Colonic mucosa (tissue), 4 donors: ENCODE data around the gene SERINC3. TPM values are rescaled to one million over a fixed set of nuclear protein-coding genes. Genes with fewer than 3 reads are reported as not detected.
"Not testable (repeated sequence)": the region's sequence is repeated elsewhere in the genome, so short reads cannot be mapped to it uniquely, and the experiment has no call there.

Experiments used
- DNase-seq: peaks from one replicate; pipeline ENCODE4 v3.0.0-alpha.2; 2020
- H3K27ac ChIP-seq: fragments of 200-600 bp; one replicate; pipeline ENCODE4 v1.8.0; 2021
- H3K27me3 ChIP-seq: fragments of 200-600 bp; one replicate; pipeline ENCODE4 v1.8.0; 2021
- H3K36me3 ChIP-seq: fragments of 200-600 bp; one replicate; pipeline ENCODE4 v1.8.0; 2021
- H3K4me1 ChIP-seq: fragments of 200-600 bp; one replicate; pipeline ENCODE4 v1.8.0; 2021; ENCODE audit warnings: mild to moderate bottlenecking
- H3K4me3 ChIP-seq: fragments of 200-600 bp; one replicate; pipeline ENCODE4 v1.8.0; 2021
- H3K9ac ChIP-seq, 2 donors: one replicate each; pipeline ENCODE4 v1.7.0; 2013; ENCODE audit warnings: control low read depth in 2 of 2, low read depth in 2 of 2, low read length in 2 of 2
- H3K9me3 ChIP-seq: fragments of 200-600 bp; one replicate; pipeline ENCODE4 v1.8.0; 2021
- intact Hi-C: fragments of 100-400 bp; cut with DNase I; formaldehyde crosslinking; loops from one replicate; pipeline ENCODE4 v1.14.1; 2022
- total RNA-seq, 2 donors: library from RNA; stranded (reverse); fragmentation: NEBNext Ultra II Directional in 1 of 2; extraction: Animal tissue kit (Norgen Biotek cat#: 25700) in 1 of 2; gene quantifications; one replicate each; pipeline ENCODE4 v1.2.1, GENCODE V29; 2021
- TF ChIP-seq, protein P1 (sequence below): fragments of 200-600 bp; IDR thresholded peaks from one replicate; pipeline ENCODE4 v1.8.0; 2022; ENCODE audit warnings: antibody characterized with exemption, mild to moderate bottlenecking
- donor health status: healthy.
- donor health status: DM: no; HTN: no; CAD: no.
- donor health status: DM: no; HTN: no; CAD: no.

SERINC3 gene
- total RNA-seq, 2 donors from 2014 or later, result 82.8 to 121 TPM

DNA sequence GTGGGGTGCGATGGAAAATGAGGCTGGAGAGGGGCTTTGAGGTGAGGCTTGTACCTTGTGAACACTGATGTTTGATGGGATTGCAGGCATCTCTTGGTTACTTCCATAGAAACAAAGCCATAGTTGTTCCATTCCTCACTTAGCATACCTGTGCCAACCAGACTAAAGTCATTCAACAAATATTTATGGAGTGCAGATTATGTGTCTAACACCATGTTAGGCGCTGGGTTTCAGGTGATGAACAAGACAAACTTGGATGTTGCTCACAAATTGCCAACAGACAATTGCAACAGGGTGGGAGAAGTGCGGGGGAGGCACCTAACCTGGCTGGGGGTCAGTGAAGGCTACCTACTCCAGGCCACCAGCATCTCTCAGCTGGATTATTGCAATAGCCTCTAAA lies 44.7 kb downstream of the SERINC3 start:
- no peak overlapping the region for H3K4me3 ChIP-seq
- intact Hi-C loops, result loop anchor here (2.0 to 5.0 kb wide), 2 partner anchors 40 to 136 kb away; no protein-coding TSS in a partner anchor
- no peaks in the 10 kb centered on the region for H3K27me3 ChIP-seq

GRCh38 chr20:44475694-44476560 lies 45.9 kb downstream of the SERINC3 start, which contains the start of gene TTPAL:
TTPAL (plus strand) TSS chr20:44475874; CDS start chr20:44480000, 4,126 bp downstream.
- no peaks in the 10 kb centered on the region for H3K9me3 ChIP-seq
- peak within 1 kb of the TSS; percentile 72 for H3K27ac ChIP-seq
- H3K4me3 ChIP-seq, result peak within 1 kb of the TSS; percentile 68
- no peaks in the 10 kb centered on the region for H3K36me3 ChIP-seq
- TF ChIP-seq, protein P1, sequence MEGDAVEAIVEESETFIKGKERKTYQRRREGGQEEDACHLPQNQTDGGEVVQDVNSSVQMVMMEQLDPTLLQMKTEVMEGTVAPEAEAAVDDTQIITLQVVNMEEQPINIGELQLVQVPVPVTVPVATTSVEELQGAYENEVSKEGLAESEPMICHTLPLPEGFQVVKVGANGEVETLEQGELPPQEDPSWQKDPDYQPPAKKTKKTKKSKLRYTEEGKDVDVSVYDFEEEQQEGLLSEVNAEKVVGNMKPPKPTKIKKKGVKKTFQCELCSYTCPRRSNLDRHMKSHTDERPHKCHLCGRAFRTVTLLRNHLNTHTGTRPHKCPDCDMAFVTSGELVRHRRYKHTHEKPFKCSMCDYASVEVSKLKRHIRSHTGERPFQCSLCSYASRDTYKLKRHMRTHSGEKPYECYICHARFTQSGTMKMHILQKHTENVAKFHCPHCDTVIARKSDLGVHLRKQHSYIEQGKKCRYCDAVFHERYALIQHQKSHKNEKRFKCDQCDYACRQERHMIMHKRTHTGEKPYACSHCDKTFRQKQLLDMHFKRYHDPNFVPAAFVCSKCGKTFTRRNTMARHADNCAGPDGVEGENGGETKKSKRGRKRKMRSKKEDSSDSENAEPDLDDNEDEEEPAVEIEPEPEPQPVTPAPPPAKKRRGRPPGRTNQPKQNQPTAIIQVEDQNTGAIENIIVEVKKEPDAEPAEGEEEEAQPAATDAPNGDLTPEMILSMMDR, result no peak
- peak within 1 kb of the TSS; percentile 83 to 97 for H3K9ac ChIP-seq
- intact Hi-C loops, result loop anchor here (2.0 to 5.0 kb wide), 2 partner anchors 41 to 137 kb away; no protein-coding TSS in a partner anchor
- no peaks in the 10 kb centered on the region for H3K27me3 ChIP-seq
- no peaks in the 10 kb centered on the region for H3K4me1 ChIP-seq
- DNase-seq, result peak; percentile 93

More for the DNA sequence above, 44.7 kb downstream of the SERINC3 start:
- TF ChIP-seq, protein P1, result no peak
- no peak overlapping the region for H3K9ac ChIP-seq
- H3K36me3 ChIP-seq, result no peaks in the 10 kb centered on the region
- H3K27ac ChIP-seq, result no peak overlapping the region
- no peak for DNase-seq
- no peaks in the 10 kb centered on the region for H3K4me1 ChIP-seq
- H3K9me3 ChIP-seq, result no peaks in the 10 kb centered on the region

DNA sequence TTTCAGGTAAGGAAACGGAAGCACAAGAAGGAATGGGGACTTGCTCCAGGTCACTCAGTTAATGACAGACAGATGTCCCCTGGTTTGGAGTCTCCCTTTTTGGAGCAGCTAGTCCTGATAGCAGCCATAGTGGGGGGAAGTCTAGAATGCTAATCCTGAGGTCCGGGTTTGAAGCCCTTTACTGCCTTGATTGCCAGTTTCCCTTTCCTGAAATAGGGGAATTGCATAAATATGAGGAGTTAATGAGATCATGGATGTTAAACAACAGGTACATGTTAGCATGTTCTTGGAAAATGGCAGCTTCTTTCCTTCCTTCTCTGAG lies 46.5 kb downstream of the SERINC3 start:
- TF ChIP-seq, protein P1, result no peak
- intact Hi-C loops, result loop anchor here (5.0 kb wide), 1 partner anchor 42 kb away; no protein-coding TSS in a partner anchor
- Histone ChIP-seq H3K27me3 (no peaks in the 10 kb centered on the region), H3K9me3 (no peaks in the 10 kb centered on the region), H3K4me3 (peak overlapping the region; percentile 68), H3K27ac (peak overlapping the region; percentile 72), H3K9ac (peak overlapping the region; percentile 83 to 97), H3K4me1 (no peaks in the 10 kb centered on the region), H3K36me3 (no peaks in the 10 kb centered on the region)
- DNase-seq, result no peak

- not testable (repeated sequence) for H3K4me3 ChIP-seq, H3K27ac ChIP-seq
These were observed 49.6 kb downstream of the SERINC3 start for GRCh38 chr20:44472283-44472682.

DNA sequence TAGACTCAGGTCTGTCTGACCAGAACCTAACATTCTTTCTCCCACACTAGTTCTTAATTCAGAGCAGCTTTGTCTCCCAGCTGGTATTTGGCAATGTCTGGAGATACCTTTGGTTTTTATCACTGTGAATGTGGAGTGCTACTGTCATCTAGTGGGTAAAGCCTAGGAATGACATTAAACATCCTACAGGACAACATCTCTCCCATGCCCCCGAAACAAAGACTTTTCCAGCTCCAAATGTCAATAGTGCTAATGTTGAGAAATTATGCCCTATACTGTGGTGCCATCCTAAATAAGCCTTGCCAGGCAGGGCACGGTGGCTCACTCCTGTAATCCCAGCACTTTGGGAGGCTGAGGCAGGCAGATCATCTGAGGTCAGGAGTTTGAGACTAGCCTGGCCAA lies 50.4 kb downstream of the SERINC3 start:
- Histone ChIP-seq H3K9ac (no peak overlapping the region), H3K36me3 (no peaks in the 10 kb centered on the region), H3K27me3 (no peaks in the 10 kb centered on the region), H3K4me1 (no peaks in the 10 kb centered on the region), H3K4me3 (no peak overlapping the region), H3K9me3 (no peaks in the 10 kb centered on the region), H3K27ac (no peak overlapping the region)
- DNase-seq, result no peak
- TF ChIP-seq, protein P1, result peak; percentile 36
- intact Hi-C loops, result loop anchor here (5.0 kb wide), 1 partner anchor 254 kb away; no protein-coding TSS in a partner anchor

More at GRCh38 chr20:44472283-44472682, 49.6 kb downstream of the SERINC3 start:
- H3K9ac ChIP-seq, H3K27me3 ChIP-seq, H3K36me3 ChIP-seq, H3K9me3 ChIP-seq, H3K4me1 ChIP-seq, DNase-seq: not testable (repeated sequence)
- intact Hi-C loops, result loop anchor here (5.0 kb wide), 1 partner anchor 255 kb away; no protein-coding TSS in a partner anchor
